C4-2B (cell line): ENCODE data around the gene DDIT4L.
"Not testable (repeated sequence)": the region's sequence is repeated elsewhere in the genome, so short reads cannot be mapped to it uniquely, and the experiment has no call there.

Source experiments
- H3K27ac ChIP-seq: fragments of 450-650 bp; 2 replicates; pipeline ENCODE4 v1.5.1; 2017
- CTCF ChIP-seq: fragments of 450-650 bp; conservative IDR thresholded peaks from 2 replicates; pipeline ENCODE4 v1.5.1; 2017; ENCODE audit warnings: mild to moderate bottlenecking
- ZFX ChIP-seq: fragments of 450-650 bp; IDR thresholded peaks from 2 replicates; pipeline ENCODE4 v1.6.1; 2017

DDIT4L gene

GRCh38 chr4:100165809-100166208 lies 24.5 kb downstream of the DDIT4L start:
- H3K27ac ChIP-seq: no peak overlapping the region
- TF ChIP-seq ZFX (no peak), CTCF (no peak)

- TF ChIP-seq CTCF: no peak
- TF ChIP-seq ZFX: no peak
- H3K27ac ChIP-seq: no peak overlapping the region
These were observed 25.2 kb downstream of the DDIT4L start for GRCh38 chr4:100164808-100165760.

GRCh38 chr4:100162027-100162685 lies 28.1 kb downstream of the DDIT4L start:
- H3K27ac ChIP-seq: no peak overlapping the region
- TF ChIP-seq ZFX: no peak
- no peak for TF ChIP-seq CTCF

GRCh38 chr4:100149190-100149589 lies 41.1 kb downstream of the DDIT4L start:
- no peak overlapping the region for H3K27ac ChIP-seq

GRCh38 chr4:100147684-100148083 lies 42.6 kb downstream of the DDIT4L start:
- H3K27ac ChIP-seq: no peak overlapping the region
- TF ChIP-seq ZFX (no peak), CTCF (no peak)

More at GRCh38 chr4:100149190-100149589, 41.1 kb downstream of the DDIT4L start:
- TF ChIP-seq CTCF (no peak), ZFX (no peak)

- no peak overlapping the region for H3K27ac ChIP-seq
- no peak for TF ChIP-seq ZFX
- TF ChIP-seq CTCF: no peak
These were observed 43.1 kb downstream of the DDIT4L start for GRCh38 chr4:100147198-100147597.

GRCh38 chr4:100146756-100147155 lies 43.5 kb downstream of the DDIT4L start:
- H3K27ac ChIP-seq: no peak overlapping the region
- no peak for TF ChIP-seq CTCF
- no peak for TF ChIP-seq ZFX

GRCh38 chr4:100137320-100137719 lies 52.9 kb downstream of the DDIT4L start:
- H3K27ac ChIP-seq: not testable (repeated sequence)
